NCI-H1092 treated with DMSO at 0.1 percent for 48 hours (cell line): ENCODE measurements around the gene F13B.
"Not testable (repeated sequence)": the region's sequence is repeated elsewhere in the genome, so short reads cannot be mapped to it uniquely, and the experiment has no call there.

Experiments used
- DNase-seq: peaks from one replicate; lab custom pipeline; 2025; lab: John Stamatoyannopoulos, UW

The F13B gene

DNA sequence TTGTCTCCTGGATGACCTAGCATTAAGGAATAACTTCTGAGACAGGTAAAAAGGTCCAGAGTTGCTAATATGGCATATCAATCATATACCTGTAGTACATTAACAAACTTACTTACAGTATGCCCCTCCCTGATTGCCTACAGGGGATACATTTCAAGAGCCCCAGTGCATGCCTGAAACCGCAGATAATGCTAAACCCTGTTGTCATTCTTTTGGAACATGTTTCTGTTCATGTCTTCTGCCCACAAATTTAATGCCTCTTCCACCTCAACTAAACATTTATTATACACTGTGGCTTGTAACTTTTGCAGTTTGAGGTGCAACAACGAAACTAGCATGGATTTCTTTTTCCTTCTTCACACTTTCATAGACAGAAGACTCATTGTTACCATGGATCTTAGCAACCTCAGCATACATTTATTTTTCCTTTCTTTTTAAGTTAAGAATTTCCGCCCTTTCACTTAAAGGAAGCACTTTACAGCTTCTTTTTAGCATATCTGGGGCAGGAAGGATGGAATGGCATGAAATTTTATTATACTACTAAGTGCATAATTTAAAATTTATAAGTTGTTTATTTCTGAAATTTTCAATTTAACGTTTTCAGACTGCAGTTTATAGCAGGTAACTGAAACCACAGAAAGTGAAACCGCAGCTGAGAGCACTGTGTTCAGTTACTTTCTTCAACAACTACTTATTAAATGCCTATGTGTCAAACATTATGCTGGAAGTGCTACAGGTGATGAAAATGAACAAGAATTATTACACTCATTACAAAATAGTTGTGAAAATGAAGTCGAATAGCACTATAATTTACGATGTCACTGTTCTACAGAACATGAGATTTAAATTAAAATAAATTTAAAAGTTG is 25.3 kb downstream of the F13B start:
- no peak for DNase-seq

- DNase-seq, result no peak
Measured at GRCh38 chr1:197036861-197037260, 30.2 kb downstream of the F13B start.

GRCh38 chr1:197034631-197035339 is 32.3 kb downstream of the F13B start:
- not testable (repeated sequence) for DNase-seq

GRCh38 chr1:197029749-197030148 is 37.3 kb downstream of the F13B start:
- no peak for DNase-seq

DNA sequence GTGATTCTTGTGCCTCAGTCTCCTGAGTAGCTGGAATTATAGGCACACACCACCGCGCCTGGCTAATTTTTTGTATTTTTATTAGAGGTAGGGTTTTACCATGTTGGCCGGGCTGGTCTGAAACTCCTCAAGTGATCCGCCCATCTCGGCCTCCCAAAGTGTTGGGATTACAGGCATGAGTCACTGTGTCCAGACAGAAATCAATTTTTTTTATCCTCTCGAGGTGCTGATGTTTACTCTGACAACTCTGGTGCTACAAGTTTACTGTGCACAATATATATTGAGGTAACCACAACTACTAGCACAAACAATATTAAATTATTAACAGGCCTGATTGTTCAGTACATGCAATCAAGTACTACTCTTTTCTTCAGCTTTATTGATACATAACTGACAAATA is 39.7 kb downstream of the F13B start:
- no peak for DNase-seq

DNA sequence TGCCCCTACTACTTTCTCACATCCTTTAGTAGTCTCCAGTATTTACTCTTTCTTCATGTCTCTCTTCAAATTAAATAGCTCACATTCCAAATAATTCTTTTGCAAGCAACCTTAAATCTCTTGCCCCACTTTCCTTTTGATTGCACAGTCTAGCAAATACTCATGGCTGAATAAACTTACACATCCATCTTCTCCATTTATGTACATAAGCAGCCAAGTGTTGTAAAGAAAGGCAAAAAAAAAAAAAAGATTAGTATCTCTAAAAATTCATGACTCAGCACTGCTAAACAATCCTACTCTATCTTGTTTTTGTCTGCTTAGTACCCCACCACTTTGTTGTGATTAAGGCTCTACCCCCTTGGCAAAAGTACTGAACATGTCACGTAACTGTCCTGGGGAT is 42.6 kb downstream of the F13B start:
- no peak for DNase-seq

DNA sequence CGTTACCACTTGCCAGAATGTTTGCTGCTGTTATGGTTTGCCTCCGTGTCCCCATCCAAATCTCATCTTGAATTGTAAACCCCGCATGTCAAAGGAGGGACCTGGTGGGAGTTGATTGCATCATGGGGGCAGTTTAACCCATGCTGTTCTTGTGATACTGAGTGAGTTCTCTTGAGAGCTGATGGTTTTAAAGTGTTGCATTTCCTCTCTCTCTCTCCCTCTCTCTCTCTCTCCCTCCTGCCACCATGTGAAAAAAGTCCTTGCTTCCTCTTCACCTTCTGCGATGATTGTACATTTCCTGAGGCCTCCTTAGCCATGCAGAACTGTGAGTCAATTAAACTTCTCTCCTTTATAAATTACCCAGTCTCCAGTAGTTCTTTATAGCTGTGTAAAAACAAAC is 45.3 kb downstream of the F13B start:
- DNase-seq, result no peak

- no peak for DNase-seq
Measured at GRCh38 chr1:197017558-197018146, 49.4 kb downstream of the F13B start.

DNA sequence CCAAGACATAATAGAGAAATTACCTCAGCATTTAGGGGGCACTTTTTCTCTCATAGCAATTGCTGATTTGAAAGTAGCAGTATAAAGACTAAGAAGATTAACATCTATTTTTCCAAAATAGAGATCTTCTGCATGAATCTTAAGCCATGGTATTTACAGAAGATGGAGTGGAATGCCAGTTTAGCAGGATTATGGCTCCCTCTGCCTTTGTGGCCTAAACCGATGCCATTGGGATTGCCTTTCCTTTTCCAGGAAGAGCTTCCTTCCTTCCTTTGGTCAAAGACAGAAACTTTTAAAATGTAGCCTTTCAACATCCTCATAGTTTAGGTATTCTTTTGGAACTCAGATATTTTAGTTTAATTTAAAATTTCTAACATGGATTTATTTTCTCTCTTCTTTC is 50.3 kb downstream of the F13B start:
- DNase-seq, result no peak

DNA sequence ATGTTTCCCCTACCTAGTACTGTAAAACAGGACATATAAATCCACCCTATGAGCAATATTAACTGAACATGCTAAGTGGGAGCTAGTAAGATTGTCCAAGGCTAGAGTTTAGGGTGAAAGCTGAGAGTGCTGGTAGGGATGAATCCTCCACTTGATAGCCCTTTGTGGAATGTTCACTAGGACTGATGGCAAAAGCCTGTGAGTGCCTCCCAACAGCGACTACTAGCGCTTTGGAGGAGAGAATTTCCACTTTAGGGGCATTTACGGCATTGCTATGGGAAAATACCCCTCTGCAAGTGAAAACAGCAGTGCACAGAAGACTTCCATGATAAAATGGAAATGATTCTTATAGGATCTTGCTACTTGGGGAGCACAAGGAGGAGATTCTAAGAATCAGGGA is 53.8 kb downstream of the F13B start:
- no peak for DNase-seq

DNA sequence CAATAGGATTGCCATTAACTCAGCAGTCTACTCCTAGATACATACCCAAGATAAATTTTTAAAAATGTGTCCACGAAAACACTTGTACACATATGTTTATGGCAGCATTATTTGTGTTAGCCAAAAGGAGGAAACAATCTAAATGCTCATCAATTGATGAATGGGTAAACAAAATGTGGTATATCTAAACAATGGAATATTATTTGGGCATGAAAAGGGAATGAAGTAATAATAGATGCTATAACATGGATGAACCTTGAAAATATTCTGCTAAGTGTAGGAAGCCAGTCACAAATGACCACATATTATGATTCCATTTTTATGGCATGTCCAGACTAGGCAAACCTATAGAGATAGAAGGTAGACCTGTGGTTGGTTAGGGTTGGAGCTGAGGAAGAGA is 55.4 kb downstream of the F13B start:
- no peak for DNase-seq

- no peak for DNase-seq
Measured at GRCh38 chr1:197008861-197009260, 58.2 kb downstream of the F13B start.

GRCh38 chr1:197003132-197003531 is 63.9 kb downstream of the F13B start:
- no peak for DNase-seq

- DNase-seq, result no peak
Measured at GRCh38 chr1:197001828-197002227, 65.2 kb downstream of the F13B start.

DNA sequence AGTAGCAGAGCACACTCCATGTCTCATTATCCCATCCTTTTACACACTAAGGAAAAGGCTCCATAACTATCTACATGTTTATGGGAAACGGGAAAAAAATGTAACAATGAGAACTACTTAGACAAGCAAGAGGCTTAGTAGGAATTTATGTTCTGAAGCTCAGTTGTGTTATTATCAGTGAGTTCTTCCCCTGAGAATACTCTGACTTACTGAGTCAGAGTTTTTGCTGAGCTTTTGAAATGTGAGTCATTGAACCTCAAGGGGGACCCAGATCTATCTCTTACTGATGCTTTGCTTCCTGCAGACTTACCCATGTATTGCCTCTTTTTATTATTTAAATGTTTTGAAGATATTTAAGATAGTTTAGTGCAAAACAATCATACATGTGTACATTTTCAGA is 69.6 kb downstream of the F13B start:
- no peak for DNase-seq

GRCh38 chr1:196993916-196994315 is 73.1 kb downstream of the F13B start:
- no peak for DNase-seq

GRCh38 chr1:196991919-196992651 is 75.0 kb downstream of the F13B start:
- peak; percentile 79 for DNase-seq
